GM21367 (cell line): ENCODE results near the gene UNC13B.
"Not testable (repeated sequence)": the region's sequence is repeated elsewhere in the genome, so short reads cannot be mapped to it uniquely, and the experiment has no call there.

Experiments used
- ATAC-seq: cut with Tn5 transposase; IDR thresholded peaks from one replicate; pipeline ENCODE4 v1.9.1; 2021; ENCODE audit not compliant: unreplicated experiment

The UNC13B gene

GRCh38 chr9:35220659-35221338, 59.0 kb downstream of the UNC13B start:
- ATAC-seq, result no peak

DNA sequence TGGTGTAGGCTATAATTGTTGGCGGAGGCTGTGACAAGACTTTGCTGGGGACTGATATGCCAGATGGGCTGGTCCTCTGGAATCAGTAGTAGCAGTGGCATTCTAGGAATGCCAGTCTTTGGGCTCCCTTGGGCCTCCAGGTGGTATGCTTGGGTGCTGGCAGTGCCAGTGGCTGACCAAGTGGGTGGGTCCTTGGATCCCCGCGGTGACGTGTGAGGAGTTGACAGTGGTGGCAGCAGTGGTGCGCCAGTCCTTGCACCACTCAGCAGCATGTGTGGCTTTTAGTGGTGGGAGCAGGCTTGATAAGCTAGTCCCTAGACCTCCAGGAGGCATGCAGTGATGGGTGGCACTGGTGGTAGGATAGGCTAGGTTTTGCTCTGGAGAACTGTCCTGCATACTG, 63.9 kb downstream of the UNC13B start:
- no peak for ATAC-seq

- no peak for ATAC-seq
These were observed 64.8 kb downstream of the UNC13B start for GRCh38 chr9:35226651-35227050.

- no peak for ATAC-seq
These were observed 65.5 kb downstream of the UNC13B start for GRCh38 chr9:35227284-35227683.

DNA sequence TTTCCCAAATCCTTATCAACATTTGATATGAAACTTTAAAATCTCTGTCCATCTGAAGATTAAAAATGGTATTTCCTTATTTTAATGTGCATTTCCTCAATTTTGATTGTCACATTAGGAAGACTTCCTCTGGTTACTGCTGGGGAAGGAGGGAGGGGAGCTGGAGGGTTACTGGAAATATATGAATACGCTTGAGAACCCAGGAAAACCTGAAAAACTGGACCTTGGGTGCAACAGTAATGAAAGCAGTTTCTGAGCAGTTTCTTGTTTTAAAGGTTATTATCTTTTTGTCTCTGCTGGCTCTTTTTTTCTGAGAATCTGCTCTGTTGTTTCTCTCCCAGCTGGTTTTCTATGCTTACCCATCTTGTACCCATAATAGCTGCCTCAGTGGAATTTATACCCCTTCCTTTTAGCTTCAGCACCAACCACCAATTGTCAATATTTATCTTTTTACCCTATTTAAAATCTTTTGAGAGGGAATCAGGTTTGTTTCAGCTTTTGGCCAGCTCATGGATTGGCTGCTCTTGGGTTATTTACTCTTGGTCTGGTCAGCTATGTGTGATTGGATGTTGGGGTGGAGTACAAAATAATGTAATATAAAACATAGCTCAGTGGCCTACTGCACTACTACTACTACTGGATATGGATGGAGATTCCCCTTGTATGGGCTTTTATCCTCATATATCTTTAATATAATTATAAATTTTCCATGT, 67.4 kb downstream of the UNC13B start:
- no peak for ATAC-seq

GRCh38 chr9:35229779-35230143, 68.0 kb downstream of the UNC13B start:
- no peak for ATAC-seq

DNA sequence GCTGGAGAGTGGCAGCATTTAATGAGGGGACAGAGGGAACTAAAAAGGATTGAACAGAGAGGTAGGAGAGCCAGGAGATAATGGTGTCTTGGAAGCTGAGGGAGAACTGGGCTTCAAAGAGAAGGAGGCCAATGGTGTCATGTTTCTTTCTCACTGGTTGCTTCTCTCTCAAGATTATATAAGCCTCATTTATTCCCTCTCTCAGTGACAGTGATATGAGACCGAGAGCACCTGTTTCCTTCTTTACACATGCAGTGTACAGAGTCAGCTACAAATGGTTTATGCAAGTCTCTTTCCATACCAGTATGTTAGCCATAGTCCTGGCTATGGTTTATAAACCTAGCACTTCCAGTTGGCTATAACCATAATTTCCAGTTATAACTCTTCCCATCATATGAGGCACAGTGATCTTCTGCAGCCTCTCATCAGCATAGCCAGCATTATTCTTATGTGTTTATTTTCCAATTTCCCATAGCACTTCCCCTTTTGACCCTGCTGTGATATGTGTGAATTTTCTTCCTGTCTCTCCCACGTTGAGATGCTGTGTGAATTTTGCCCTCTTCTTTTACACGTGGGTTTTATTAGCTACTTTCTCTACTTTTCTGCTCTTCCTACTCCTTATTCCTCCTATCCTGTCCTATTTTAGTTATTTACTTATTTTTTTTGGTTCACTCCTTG, 71.2 kb downstream of the UNC13B start:
- no peak for ATAC-seq

DNA sequence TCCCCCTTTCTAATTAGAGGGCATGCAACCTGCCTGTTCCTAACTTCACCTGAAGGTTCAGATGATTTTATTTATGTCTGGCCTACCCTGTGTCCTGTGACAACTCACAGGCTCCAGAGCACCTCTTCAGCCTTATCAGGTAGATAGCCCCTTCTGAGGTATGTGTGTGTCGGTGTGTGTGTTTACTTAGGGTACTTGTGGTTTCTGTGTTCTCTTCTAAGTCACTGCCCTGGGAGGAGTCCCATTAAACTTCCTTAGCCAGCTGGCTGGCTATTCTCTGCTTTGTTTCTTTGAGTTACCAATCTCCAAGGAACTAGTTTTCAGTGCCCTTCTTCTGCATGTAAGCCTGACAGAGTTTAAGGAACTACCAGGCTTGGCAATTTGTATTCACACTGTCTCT, 74.9 kb downstream of the UNC13B start:
- ATAC-seq, result no peak

DNA sequence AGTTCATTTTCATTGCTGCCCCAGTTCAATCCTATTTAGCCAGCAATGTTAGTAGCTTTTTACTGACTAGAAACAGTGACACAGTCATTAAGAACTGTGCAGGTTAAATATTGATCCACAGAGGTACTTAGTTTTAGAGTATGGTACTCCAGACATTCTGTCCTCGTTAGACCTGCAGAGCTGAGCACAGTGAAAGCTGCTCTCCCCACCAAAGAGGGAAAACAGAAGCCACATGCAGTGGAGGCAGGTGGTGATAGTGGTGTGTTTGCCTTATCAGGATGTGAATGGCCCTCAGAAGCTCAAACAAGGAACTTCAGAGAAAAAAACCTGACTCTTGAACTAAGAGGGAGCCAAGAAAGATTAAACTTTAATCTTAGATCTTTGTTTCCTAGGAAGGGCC, 75.5 kb downstream of the UNC13B start:
- no peak for ATAC-seq

GRCh38 chr9:35245945-35246344, 84.1 kb downstream of the UNC13B start:
- ATAC-seq, result not testable (repeated sequence)

DNA sequence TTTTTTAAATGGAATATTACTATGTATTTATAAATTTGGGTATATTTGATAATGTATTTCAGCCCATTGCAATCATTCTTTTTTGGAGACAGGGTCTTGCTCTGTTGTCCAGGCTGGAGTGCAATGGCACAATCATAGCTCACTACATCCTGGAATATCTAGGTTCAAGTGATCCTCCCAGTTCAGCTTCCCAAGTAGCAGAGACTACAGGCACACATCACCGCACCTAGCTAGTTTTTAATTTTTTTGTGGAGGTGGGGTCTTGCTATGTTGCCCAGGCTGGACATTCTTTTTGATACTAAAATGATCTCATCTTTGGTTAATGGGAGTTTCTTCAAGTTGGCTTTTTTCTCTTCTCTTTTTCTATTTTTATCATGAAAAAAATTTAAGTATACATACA, 91.3 kb downstream of the UNC13B start:
- no peak for ATAC-seq

DNA sequence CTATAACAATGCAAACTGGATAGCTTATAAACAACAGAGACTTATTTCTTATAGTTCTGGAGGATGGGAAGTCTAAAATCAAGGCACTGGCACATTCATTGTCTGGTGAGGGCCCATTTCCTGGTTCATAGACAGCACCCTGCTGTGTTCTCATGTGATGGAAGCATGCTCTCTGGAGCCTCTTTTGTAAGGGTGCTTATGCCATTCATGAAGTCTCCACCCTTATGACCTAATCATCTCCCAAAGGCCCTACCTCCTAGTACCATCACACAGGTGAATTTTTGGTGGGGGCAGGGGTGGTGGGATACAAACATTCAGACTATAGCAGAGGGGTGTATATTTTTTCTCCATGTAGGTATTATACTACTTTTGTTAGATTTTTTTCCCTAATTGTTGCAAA, 92.4 kb downstream of the UNC13B start:
- no peak for ATAC-seq

GRCh38 chr9:35254984-35255857, 93.4 kb downstream of the UNC13B start:
- no peak for ATAC-seq

DNA sequence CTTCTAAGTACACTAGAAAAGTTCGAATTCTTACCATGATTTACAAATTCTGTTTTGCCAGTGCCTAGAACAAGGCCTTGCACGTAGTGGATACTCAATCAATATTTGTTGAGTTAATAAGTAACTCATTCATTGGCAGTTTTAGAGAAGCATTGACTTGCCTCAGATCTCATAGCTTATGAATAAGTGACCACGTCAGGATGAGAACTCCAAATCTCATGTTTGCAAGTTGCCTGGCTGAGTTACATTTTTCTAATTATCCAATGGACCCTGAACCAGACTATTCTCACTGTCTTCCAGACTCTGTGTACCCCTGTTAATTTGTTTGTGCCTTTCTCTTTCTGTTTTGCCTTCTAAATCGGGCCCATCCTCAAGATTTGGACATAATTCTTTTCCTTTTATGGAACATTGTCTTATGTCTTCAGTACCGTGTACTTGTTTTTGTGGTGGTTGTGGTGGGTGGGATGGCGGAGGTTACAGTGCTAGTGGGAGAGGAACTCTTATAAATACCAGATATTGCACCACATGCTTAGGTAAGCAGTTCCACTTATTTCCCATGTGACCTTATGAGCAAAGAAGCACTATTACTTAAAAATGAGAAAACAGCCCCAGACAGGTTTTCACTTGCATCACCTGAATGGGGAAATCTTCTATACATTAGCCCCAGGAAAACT, 96.3 kb downstream of the UNC13B start:
- no peak for ATAC-seq

DNA sequence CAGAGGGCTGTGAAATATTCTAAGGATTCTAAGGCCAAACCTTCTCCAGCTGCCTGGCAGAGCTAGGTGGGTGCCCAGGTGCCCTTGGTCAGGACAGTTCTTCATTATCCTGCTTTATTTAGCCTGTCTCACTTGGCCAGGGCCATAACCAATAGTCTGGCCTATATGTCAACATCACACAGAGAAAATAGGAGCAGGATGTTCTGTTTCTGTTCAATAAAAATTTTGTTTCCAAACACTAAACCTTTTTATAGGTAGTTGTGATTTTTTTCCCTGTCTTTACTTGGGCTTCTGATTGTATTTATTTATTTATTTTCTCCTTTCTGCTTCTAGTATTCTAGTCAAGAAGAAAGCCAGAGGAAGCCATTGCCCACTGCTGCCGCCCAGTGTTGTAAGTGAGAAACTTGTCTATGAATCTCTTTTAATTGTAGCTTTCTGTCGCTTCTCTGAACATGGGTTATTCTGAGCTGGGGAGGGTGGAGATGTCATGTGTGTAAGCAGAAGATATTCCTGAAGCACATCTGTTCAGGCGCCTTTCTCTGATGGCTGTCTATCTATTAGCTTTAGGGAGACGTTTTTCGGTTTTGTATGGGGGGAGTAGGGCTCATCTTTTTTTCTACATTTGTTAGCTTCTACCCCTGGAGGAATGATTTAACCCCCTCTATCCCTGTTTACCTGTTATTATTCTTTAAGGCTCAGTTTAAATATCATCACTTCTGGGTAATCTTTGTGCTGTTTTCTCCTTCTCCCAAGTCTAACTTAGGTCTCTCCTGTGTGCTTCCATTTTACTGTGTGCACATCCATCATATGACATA, 97.1 kb downstream of the UNC13B start:
- no peak for ATAC-seq

DNA sequence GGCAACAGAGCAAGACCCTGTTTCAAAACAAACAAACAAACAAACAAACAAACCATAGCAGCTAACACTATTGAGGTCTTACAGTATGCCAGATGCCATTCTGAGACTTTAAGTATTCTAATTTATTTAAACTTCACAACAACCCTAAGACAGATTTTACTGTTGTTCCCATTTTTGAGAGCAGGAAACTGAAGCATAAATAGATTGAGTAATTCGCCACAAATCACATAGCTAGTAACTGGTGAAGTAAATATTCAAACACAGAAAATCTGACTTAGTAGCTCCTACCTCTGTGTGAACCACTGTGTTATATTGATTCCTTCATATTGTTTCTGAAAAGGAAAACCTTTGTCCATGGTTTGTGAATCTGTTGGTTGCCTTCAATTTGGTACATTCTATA, 98.4 kb downstream of the UNC13B start:
- ATAC-seq, result no peak

- no peak for ATAC-seq
These were observed 100.3 kb downstream of the UNC13B start for GRCh38 chr9:35262064-35262463.

GRCh38 chr9:35267710-35268109, 105.9 kb downstream of the UNC13B start:
- ATAC-seq, result no peak

DNA sequence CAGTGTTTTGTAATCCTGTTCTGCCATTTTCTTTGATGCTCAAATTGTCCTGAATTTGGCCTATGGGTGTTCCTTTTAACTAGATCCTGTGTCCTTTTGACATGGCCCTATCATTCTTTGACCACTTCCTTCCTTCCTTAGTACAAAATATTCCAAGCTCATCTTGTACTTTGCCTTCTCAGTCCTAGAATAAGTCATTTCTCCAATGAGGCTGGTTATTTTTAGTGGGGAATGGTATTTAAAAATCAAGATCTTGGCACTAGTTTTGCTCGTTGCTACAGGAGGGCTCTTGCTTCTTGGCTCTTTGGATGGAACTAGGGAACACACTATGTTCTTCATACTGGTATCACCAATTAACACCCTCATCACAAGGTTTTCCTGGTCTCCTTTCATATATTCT, 108.1 kb downstream of the UNC13B start:
- ATAC-seq, result no peak

DNA sequence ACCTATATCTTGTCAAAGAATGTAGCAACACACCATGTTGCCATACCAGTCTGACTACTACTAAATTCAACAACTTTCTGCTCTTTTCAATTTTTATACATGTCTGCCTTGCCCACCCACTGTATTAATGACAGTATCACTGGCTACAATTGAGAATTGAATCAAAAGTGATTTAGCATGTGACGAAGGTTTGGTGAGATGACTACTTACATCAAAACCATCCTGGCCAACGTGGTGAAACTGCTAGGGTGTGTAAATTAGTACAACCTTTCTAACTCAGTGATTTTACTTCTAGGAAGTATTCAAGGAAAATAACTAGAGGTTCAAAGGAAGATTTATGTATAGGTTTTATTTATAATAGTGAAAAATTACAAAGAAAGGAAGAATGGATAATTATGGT, 109.8 kb downstream of the UNC13B start:
- ATAC-seq, result no peak
